ENCODE results near the gene MAP4. TPM values are rescaled to one million over a fixed set of nuclear protein-coding genes. Genes with fewer than 3 reads are reported as not detected.
"Not testable (repeated sequence)": the region's sequence is repeated elsewhere in the genome, so short reads cannot be mapped to it uniquely, and the experiment has no call there.

The MAP4 gene
- total RNA-seq, 1 donor from 2014 or later, result 152 TPM

GRCh38 chr3:47891613-47892005 lies 124.6 kb downstream of the MAP4 start:
- DNase-seq, result no peak
- no peaks in the 10 kb centered on the region for H3K9me3 Mint-ChIP-seq
- intact Hi-C loops (cut with micrococcal nuclease), result no loop called here
- ChIA-PET CTCF (no interaction called here), POLR2A (no interaction called here)
- H3K4me1 Mint-ChIP-seq, result no peaks in the 10 kb centered on the region
- H3K4me3 Mint-ChIP-seq, result no peak overlapping the region
- no peak for TF ChIP-seq CTCF (IDR thresholded peaks at IDR 0.05)
- no peaks in the 10 kb centered on the region for H3K27me3 Mint-ChIP-seq
- no peak for ATAC-seq (ENCODE audit: low read depth)
- H3K27ac Mint-ChIP-seq, result no peak overlapping the region
- H3K36me3 Mint-ChIP-seq (ENCODE audit: low read depth), result peaks cover 60% of the 10 kb centered on the region

- ChIA-PET CTCF (no interaction called here), POLR2A (interaction anchor here (0.6 kb wide), 1 partner anchor 38 kb away, joined by 4 read pairs; no protein-coding TSS in a partner anchor)
- intact Hi-C loops (cut with micrococcal nuclease), result no loop called here
These were observed 125.2 kb downstream of the MAP4 start for GRCh38 chr3:47890828-47891612.

GRCh38 chr3:47890126-47890827 lies 125.9 kb downstream of the MAP4 start:
- CTCF ChIA-PET, result no interaction called here
- ATAC-seq (ENCODE audit: low read depth) (no peak), DNase-seq (no peak)
- intact Hi-C loops (cut with micrococcal nuclease), result no loop called here
- POLR2A ChIA-PET, result interaction anchor here (0.6 kb wide), 2 partner anchors 9 to 39 kb away, joined by 4 read pairs; no protein-coding TSS in a partner anchor
- Mint-ChIP-seq H3K9me3 (no peaks in the 10 kb centered on the region), H3K27ac (no peak overlapping the region), H3K27me3 (no peaks in the 10 kb centered on the region), H3K4me3 (no peak overlapping the region), H3K36me3 (ENCODE audit: low read depth) (peaks cover 55% of the 10 kb centered on the region), H3K4me1 (peaks cover 2% of the 10 kb centered on the region)
- no peak for TF ChIP-seq CTCF (IDR thresholded peaks at IDR 0.05)

More at GRCh38 chr3:47890828-47891612, 125.2 kb downstream of the MAP4 start:
- peaks cover 59% of the 10 kb centered on the region for H3K36me3 Mint-ChIP-seq (ENCODE audit: low read depth)
- no peak for DNase-seq
- ATAC-seq (ENCODE audit: low read depth), result no peak
- no peaks in the 10 kb centered on the region for H3K4me1 Mint-ChIP-seq
- H3K27me3 Mint-ChIP-seq, result no peaks in the 10 kb centered on the region
- no peak overlapping the region for H3K4me3 Mint-ChIP-seq
- TF ChIP-seq CTCF (IDR thresholded peaks at IDR 0.05), result no peak
- no peaks in the 10 kb centered on the region for H3K9me3 Mint-ChIP-seq
- no peak overlapping the region for H3K27ac Mint-ChIP-seq

- no peak for DNase-seq
- Mint-ChIP-seq H3K9me3 (no peaks in the 10 kb centered on the region), H3K4me1 (peaks cover 11% of the 10 kb centered on the region), H3K27ac (no peak overlapping the region), H3K4me3 (no peak overlapping the region), H3K27me3 (no peaks in the 10 kb centered on the region), H3K36me3 (ENCODE audit: low read depth) (peaks cover 64% of the 10 kb centered on the region)
- no peak for TF ChIP-seq CTCF (IDR thresholded peaks at IDR 0.05)
- no peak for ATAC-seq (ENCODE audit: low read depth)
- ChIA-PET POLR2A (interaction anchor here (0.6 kb wide), 1 partner anchor 8 kb away, joined by 4 read pairs; no protein-coding TSS in a partner anchor), CTCF (no interaction called here)
- intact Hi-C loops (cut with micrococcal nuclease), result no loop called here
These were observed 127.0 kb downstream of the MAP4 start for GRCh38 chr3:47888986-47889757.

- H3K9me3 Mint-ChIP-seq; ATAC-seq (ENCODE audit: low read depth); intact Hi-C loops (cut with micrococcal nuclease); H3K4me3 Mint-ChIP-seq; DNase-seq; H3K27ac Mint-ChIP-seq; H3K27me3 Mint-ChIP-seq: not testable (repeated sequence)
- H3K4me1 Mint-ChIP-seq, result peaks cover 11% of the 10 kb centered on the region
- ChIA-PET CTCF (interaction anchor here (0.6 kb wide), 1 partner anchor 103 kb away, joined by 3 read pairs; no protein-coding TSS in a partner anchor), POLR2A (interaction anchor here (0.6 to 0.7 kb wide), 2 partner anchors 36 to 103 kb away, joined by 3 to 7 read pairs; no protein-coding TSS in a partner anchor)
- peaks cover 61% of the 10 kb centered on the region for H3K36me3 Mint-ChIP-seq (ENCODE audit: low read depth)
These were observed 128.2 kb downstream of the MAP4 start for GRCh38 chr3:47887991-47888390.

Measured in activated B cell treated with CpG ODN at 0.5 μM for 24 hours (primary cell).